ENCODE results near the gene PCDHGC4. TPM values are rescaled to one million over a fixed set of nuclear protein-coding genes. Genes with fewer than 3 reads are reported as not detected.

Gene PCDHGC4
- polyA plus RNA-seq (ENCODE audit: insufficient read depth in 1 of 5, insufficient read length in 5 of 5, low replicate concordance in 1 of 5): 1 to 10 TPM; 1.5 to 2.7 (median 1.7) TPM
- long read RNA-seq, donor 1, partial matches to known transcripts: 0 of 3 reads
- long read RNA-seq, donor 1, other reads (novel, unspliced or antisense): 0 of 3 reads
- long read RNA-seq, donor 2: 0 reads
- long read RNA-seq, donor 3: 0 reads
- long read RNA-seq, donor 4, partial matches to known transcripts: 0 of 4 reads
- long read RNA-seq, donor 4, other reads (novel, unspliced or antisense): 0 of 4 reads
- long read RNA-seq, donor 5, partial matches to known transcripts: 44 of 46 reads
- long read RNA-seq, donor 5, other reads (novel, unspliced or antisense): 0 of 46 reads
- long read RNA-seq, donor 6, partial matches to known transcripts: 0 of 2 reads
- long read RNA-seq, donor 6, other reads (novel, unspliced or antisense): 0 of 2 reads
- long read RNA-seq, donor 7, full-length matches to known transcripts: 3 of 3 reads
- long read RNA-seq, donor 7, partial matches to known transcripts: 0 of 3 reads
- long read RNA-seq, donor 7, other reads (novel, unspliced or antisense): 0 of 3 reads
- long read RNA-seq, donor 8: 0 reads

DNA sequence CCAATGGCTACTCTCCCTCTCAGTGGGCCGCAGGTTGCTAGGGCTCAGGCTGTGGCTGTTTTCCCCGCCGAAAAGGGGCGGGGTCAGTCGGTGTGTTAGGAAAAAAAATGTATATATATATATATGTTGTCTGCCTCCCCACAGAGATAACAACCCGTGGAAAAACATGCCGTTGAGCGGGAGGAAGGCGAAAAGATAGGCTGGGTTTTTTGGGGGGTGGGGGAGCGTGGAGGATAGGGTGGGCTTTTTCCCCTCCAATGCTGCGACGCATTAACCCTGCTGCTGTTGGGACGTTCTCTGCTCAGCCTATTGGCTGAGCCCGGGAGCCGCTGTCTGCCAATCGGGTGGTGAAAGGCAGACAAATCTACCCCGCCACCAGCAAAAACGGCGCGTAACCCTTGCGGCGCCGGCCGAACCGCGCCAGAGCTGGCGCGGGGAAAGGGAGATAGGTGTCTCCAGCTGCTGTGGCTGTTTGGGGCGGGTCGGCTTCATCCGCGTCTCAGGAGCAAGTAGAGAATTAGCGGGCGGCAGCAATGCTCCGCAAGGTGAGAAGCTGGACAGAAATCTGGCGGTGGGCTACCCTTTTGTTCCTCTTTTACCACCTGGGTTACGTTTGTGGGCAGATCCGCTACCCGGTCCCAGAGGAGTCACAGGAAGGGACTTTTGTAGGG, at the start of gene PCDHGC4:
TSS of gene PCDHGC4 (plus strand) at position 390 of the 671 bp plus-strand sequence. CDS start at position 534, 144 bp downstream.
- no peak for DNase-seq

DNA sequence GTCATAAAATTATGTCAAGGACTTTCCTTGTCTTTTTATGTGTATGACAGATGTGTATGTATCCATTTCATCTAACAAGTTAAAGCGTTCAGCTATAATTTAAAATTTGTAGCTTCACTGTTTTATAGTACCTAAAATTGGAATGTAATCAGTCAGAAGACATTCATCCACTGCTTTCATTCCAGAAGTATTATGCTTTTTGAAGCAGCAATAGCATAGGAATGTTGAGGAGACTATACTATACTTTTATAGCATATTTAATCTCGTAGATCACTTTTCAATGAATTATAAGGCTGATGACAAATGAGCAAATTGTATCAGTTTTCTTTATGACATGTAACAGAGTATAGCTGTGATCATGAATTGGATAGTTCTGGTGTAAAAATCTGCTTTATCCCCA, 47.6 kb upstream of the PCDHGC4 start:
- DNase-seq: no peak

DNA sequence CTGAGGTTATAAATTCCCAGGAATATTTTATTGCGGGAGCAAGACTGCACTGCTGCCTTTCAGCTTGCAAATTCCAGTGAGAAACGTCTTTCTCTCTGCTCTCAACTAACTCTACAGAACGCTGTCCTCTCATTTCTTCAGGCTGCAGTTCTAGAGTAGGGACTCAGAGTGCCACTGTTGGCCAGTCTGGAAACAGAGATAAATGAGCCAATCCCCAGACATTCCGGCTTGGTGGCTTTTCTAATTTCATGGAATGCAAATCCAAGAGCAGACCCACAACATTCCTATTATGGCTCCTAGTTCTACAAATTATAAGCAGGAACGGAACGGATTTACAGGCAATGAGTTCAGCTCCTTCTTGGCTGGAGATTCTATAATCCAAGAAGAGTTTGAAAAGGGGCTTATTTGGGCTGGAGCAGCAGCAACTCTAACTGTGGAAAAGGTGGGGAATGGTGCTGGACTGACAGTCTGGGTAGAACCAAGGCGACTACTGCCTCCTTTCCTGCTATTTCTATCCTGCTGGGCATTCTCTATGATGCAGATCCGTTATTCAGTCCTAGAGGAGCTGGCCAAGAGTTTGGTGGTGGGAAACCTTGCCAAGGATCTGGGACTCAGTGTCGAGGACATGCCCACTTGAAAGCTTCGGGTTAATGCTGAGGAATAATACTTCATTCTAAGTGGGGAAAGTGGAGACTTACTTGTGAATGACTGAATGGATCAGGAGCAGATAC, 45.3 kb upstream of the PCDHGC4 start:
- no peak for DNase-seq

DNA sequence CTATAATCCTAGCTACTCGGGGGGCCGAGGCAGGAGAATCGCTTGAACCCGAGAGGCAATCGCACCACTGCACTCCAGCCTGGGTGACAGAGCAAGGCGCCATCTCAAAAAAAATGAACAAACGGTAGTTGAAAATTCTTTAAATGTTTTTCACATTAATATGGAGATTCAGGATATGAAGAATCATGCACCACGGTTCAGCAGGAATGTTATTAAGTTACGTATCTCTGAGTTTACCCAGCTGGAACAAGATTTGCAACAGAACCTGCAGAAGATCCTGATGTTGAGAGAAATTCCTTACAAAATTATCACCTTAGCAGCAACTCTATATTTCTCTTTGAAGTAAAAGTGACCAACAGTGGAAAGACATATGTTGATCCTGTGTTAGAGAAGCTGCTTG, 44.5 kb upstream of the PCDHGC4 start:
- DNase-seq: no peak

DNA sequence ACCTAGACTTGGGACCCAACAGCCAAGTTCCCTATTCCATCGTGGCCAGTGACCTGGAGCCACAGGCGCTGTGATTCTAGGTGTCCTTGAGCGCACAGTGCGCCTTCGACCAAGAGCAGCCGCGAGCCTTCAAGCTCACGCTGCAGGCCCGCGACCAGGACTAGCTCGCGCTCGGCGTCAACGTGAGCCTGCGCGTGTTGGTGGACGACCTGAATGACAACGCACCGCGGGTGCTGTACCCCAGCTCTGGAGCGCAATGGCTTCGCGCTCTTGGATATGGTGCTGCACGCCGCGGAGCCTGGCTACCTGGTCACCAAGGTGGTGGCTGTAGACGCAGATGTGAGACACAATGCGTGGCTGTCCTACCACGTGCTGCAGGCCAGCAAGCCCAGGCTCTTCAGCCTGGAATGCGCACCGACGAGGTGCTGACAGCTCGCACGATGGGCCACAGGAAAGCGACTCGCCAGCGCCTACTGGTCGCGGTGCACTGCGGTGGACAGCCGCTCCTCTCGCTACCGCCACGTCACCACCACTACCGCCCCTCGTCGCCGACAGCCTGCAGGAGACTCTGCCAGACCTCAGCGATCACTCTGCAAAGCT, 43.2 kb upstream of the PCDHGC4 start:
- DNase-seq: no peak

DNA sequence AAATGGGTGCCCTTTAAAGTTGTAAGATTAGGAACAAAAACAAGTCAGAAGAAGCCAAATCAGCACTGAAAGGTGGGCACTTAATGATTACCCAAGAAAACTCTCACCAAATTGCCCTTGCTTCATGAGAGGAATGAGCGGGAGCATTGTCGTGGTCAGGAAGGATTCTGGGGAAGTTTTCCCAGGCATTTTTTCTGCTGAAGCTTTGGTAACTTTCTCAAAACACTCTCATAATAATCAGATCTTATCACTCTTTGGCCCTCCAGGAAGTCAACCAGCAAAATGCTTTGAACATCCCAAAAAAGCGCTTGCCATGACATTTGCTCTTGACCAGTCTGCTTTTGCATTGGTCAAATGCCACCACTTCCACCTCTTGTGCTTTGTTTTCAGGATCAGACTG, 19.5 kb upstream of the PCDHGC4 start:
- DNase-seq: no peak

DNA sequence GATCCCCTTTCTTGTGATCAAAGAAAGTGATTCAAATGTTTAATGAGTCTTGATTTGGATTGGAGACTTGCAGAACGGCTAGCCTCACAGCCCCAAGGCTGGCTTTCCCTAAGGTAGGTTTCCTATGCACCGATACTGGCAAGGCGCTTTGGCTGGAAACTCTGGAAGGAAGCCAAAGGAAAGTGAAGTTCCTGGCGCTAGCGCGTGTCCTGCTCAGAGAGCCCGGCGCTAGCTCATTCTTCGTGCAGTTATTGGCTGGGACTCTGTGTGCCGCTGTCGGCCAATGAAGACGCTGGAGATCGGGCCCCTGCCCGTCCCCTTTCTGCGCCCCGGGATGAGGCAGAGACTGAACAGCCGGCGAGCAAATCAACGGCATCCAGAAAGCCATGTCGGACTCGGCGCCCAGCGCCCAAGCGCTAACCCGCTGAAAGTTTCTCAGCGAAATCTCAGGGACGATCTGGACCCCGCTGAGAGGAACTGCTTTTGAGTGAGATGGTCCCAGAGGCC, 9.2 kb upstream of the PCDHGC4 start, which contains the start of gene PCDHGC3:
TSS of gene PCDHGC3 (plus strand) at position 342 of the 507 bp plus-strand sequence. CDS start at position 493, 151 bp downstream.
- DNase-seq: peak; percentile 88 to 91

DNA sequence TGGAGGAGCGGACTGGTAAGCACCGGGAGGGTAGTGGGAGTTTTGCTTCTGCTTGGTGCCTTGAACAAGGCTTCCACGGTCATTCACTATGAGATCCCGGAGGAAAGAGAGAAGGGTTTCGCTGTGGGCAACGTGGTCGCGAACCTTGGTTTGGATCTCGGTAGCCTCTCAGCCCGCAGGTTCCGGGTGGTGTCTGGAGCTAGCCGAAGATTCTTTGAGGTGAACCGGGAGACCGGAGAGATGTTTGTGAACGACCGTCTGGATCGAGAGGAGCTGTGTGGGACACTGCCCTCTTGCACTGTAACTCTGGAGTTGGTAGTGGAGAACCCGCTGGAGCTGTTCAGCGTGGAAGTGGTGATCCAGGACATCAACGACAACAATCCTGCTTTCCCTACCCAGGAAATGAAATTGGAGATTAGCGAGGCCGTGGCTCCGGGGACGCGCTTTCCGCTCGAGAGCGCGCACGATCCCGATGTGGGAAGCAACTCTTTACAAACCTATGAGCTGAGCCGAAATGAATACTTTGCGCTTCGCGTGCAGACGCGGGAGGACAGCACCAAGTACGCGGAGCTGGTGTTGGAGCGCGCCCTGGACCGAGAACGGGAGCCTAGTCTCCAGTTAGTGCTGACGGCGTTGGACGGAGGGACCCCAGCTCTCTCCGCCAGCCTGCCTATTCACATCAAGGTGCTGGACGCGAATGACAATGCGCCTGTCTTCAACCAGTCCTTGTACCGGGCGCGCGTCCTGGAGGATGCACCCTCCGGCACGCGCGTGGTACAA, 8.5 kb upstream of the PCDHGC4 start:
- DNase-seq: peak; percentile 81 to 84

DNA sequence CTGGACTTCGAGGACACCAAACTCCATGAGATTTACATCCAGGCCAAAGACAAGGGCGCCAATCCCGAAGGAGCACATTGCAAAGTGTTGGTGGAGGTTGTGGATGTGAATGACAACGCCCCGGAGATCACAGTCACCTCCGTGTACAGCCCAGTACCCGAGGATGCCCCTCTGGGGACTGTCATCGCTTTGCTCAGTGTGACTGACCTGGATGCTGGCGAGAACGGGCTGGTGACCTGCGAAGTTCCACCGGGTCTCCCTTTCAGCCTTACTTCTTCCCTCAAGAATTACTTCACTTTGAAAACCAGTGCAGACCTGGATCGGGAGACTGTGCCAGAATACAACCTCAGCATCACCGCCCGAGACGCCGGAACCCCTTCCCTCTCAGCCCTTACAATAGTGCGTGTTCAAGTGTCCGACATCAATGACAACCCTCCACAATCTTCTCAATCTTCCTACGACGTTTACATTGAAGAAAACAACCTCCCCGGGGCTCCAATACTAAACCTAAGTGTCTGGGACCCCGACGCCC, 7.7 kb upstream of the PCDHGC4 start:
- no peak for DNase-seq

DNA sequence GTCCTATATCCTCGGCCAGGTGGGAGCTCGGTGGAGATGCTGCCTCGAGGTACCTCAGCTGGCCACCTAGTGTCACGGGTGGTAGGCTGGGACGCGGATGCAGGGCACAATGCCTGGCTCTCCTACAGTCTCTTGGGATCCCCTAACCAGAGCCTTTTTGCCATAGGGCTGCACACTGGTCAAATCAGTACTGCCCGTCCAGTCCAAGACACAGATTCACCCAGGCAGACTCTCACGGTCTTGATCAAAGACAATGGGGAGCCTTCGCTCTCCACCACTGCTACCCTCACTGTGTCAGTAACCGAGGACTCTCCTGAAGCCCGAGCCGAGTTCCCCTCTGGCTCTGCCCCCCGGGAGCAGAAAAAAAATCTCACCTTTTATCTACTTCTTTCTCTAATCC, 7.0 kb upstream of the PCDHGC4 start:
- no peak for DNase-seq

DNA sequence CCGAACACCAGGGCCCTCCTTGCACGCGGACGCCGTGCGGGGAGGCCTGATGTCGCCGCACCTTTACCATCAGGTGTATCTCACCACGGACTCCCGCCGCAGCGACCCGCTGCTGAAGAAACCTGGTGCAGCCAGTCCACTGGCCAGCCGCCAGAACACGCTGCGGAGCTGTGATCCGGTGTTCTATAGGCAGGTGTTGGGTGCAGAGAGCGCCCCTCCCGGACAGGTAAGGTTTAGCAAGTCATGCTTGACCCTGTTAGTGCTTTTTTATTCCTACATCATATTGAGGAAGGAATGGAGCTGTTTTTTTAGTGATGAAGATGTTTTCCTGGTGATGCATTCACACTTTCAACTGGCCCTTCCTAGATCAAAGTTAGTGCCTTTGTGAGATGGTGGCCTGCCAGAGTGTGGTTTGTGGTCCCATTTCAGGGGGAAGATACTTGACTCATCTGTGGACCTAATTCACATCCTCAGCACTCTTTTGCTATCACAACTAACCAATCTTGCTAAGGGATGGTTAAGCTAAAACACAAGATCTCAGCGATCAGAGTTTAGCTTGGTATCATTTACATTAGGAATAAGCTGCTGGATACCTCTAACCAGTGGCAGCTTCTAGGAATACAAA, 6.4 kb upstream of the PCDHGC4 start:
- DNase-seq: peak in 1 of 2 donors; percentile 42

DNA sequence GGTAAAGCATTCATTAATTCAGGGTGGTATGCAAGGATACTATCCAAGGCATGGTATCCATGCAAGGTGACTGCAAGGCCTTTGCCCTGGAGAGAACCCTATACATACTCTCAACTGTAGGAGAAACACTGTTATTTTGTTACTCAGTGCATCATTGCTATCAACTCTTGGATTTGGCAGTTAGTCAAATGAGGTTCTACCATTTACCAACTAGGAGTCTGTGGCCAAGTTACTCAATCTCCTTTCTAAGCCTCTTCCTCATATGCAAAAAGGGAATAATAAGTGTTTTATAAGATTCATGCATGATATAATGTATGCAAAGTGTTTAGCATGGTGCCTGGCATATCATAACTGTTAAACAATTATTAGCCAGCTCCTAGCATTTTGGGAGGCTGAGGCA, 5.1 kb upstream of the PCDHGC4 start:
- DNase-seq: no peak

DNA sequence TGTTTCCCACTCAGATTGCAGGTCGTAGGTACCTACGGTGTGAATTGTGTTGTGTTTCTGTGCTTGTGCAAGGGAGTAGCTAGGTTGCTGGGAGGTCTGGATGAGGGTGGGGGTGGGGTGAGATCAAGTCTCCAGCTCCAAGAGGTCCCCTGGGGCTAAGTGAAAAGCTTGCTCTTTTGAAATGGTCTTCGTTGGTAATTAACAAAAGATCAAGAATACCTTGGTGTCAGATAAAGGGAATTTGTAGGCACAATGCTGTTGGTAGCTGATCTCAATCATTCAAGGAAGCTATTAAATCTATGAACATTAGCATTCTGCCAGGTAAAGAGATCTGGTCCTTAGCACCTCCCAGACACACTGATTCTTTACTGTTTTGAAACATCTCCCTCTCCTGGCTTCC, 928 bp upstream of the PCDHGC4 start:
- no peak for DNase-seq

DNA sequence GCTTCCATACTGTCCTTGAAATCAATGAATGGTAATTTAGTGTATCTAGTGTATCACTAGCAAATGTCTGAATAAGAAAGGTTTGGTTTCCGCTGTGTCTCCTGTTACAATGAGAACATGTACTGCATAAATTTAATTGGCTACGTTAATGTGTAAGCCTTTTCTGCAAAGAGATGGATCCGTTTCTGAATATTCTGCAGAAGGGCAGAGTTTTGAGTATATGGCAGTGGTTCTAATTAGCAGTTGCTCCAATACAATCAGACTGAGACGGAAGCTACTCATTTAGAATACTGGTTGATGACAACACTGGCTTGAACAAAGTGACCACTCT, 555 bp upstream of the PCDHGC4 start:
- DNase-seq: no peak

DNA sequence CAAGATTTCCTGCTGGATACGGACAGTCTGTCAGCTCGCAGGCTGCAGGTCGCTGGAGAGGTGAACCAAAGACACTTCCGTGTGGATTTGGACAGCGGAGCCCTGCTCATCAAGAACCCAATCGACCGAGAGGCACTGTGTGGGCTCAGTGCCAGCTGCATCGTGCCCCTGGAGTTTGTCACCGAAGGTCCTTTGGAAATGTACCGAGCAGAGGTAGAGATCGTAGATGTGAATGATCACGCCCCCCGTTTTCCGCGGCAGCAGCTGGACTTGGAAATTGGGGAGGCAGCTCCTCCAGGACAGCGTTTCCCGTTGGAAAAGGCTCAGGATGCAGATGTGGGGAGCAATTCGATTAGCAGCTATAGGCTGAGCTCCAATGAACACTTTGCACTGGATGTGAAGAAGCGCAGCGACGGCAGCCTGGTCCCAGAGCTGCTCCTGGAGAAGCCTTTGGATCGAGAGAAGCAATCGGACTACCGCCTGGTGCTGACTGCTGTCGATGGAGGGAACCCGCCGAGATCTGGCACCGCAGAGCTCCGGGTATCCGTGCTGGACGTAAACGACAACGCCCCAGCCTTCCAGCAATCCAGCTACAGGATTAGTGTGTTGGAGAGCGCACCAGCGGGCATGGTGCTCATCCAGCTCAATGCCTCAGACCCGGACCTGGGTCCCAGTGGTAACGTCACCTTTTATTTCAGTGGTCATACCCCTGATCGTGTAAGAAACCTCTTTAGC, 658 bp downstream of the PCDHGC4 start:
- DNase-seq: no peak

DNA sequence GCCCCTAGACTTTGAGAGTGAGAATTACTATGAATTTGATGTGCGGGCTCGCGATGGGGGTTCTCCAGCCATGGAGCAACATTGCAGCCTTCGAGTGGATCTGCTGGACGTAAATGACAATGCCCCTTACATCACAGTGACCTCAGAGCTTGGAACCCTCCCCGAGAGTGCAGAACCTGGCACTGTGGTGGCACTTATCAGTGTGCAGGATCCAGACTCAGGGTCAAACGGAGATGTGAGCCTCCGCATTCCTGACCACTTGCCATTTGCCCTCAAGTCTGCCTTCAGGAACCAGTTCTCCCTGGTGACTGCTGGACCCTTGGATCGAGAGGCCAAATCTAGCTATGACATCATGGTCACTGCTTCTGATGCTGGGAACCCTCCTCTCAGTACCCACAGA, 1.3 kb downstream of the PCDHGC4 start:
- DNase-seq: no peak

DNA sequence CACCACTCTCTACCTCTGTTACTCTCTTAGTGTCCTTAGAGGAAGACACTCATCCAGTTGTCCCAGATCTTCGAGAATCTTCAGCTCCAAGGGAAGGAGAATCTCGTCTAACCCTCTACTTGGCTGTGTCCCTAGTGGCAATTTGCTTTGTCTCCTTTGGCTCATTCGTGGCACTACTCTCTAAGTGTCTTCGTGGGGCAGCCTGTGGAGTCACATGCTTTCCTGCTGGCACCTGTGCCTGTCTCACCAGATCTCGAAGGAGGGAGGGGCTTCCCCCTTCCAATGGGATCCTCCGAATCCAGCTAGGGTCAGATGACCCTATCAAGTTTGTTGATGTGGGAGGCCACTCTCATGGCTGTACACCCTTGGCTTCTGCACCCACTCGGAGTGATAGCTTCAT, 2.3 kb downstream of the PCDHGC4 start:
- DNase-seq: no peak

DNA sequence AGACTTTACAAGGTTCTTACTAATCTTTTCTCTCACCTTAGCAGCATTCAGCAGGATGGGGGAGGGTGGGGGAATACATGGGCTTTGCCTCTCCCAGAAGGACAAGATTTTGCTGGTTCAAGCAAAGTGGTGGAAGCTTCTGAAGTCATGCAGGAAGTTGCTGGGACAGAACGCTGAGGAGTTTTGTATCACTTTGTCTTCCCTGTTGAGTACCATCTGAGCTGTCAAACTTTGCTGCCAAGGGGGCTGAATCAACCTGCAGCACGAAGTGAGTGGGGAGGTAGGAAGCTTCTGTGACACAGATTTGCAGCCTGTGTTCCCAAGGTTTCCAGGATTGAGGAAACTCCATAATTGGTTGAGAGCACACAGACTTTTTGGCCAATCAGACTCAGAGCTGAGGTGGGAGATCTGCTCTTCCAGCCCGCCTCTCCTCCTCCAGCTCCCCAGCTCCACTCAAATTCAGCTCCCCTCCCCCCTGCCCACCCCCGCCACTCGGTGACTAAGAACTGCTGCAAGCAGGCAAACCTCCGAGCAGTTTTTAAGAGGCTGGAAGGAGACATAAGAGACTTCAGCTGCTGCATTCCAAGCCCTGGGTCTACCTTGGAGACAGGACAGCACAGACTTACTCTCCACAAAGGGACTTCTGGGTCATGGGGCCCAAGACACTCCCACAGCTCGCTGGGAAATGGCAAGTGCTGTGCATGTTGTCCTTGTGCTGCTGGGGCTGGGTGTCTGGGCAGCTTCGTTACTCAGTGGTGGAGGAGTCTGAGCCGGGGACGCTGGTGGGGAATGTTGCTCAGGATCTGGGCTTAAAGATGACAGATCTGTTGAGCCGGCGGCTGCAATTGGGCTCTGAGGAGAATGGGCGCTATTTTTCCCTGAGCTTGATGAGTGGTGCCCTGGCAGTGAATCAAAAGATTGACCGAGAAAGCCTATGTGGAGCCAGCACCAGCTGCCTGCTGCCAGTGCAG, 4.0 kb downstream of the PCDHGC4 start, which contains the start of gene PCDHGC5:
TSS of gene PCDHGC5 (plus strand) at position 491 of the 971 bp plus-strand sequence. CDS start at position 651, 160 bp downstream.
- no peak for DNase-seq

All from right lung (tissue), 10 donors.